IMR-90 (cell line): Measurements from ENCODE around the gene TBC1D4. TPM values are rescaled to one million over a fixed set of nuclear protein-coding genes. Genes with fewer than 3 reads are reported as not detected.

Experiments
- ATAC-seq: fragments of 200-7000 bp; cut with Tn5 transposase; 2 replicates; pipeline ENCODE4 v1.9.1; 2020; ENCODE audit warnings: low read depth, mild to moderate bottlenecking, moderate library complexity
- BruUV-seq: library from RNA; stranded (reverse); fragments of 400-500 nt; replicated peaks from 2 replicates; lab custom pipeline; 2021; lab: Mats Ljungman, UMichigan
- CTCF ChIA-PET: fragments of 300-600 bp; formaldehyde crosslinking; extraction: SDS; loops from one replicate; lab custom pipeline; 2021; ENCODE audit warnings: antibody characterized with exemption; lab: Yijun Ruan, JAX
- POLR2A ChIA-PET: fragments of 300-600 bp; sonication (Branson Sonifier 250); formaldehyde crosslinking; loops from one replicate; lab custom pipeline; 2022; ENCODE audit warnings: antibody characterized with exemption; ENCODE audit not compliant: unreplicated experiment; lab: Charles Lee
- DNase-seq: peaks from one replicate; pipeline ENCODE4 v3.0.0; 2013
- H2AFZ ChIP-seq: replicated peaks from 2 replicates; pipeline ENCODE3; 2013; ENCODE audit warnings: low read length, mild to moderate bottlenecking; ENCODE audit not compliant: poor library complexity
- H2AK5ac ChIP-seq: 2 replicates; pipeline ENCODE4 v1.6.1; 2013; ENCODE audit warnings: low read depth, low read length, inconsistent platforms
- H2AK9ac ChIP-seq: replicated peaks from 2 replicates; pipeline ENCODE3; 2013; ENCODE audit warnings: mild to moderate bottlenecking, low read depth, low read length, moderate library complexity; ENCODE audit not compliant: poor library complexity
- H2BK120ac ChIP-seq: 2 replicates; pipeline ENCODE4 v1.6.1; 2013; ENCODE audit warnings: low read depth, low read length, inconsistent platforms
- H2BK15ac ChIP-seq: 3 replicates; pipeline ENCODE4 v1.6.1; 2013; ENCODE audit warnings: low read depth, low read length, inconsistent platforms
- H2BK20ac ChIP-seq: 2 replicates; pipeline ENCODE4 v1.6.1; 2013; ENCODE audit warnings: low read depth, mild to moderate bottlenecking, inconsistent platforms, low read length, moderate library complexity
- H2BK5ac ChIP-seq: 2 replicates; pipeline ENCODE4 v1.6.1; 2013; ENCODE audit warnings: mild to moderate bottlenecking, low read depth, low read length, inconsistent platforms; ENCODE audit not compliant: poor library complexity, severe bottlenecking
- H3K14ac ChIP-seq: replicated peaks from 2 replicates; pipeline ENCODE4 v1.6.1; 2013; ENCODE audit warnings: low read depth, low read length, inconsistent platforms
- H3K18ac ChIP-seq: 2 replicates; pipeline ENCODE4 v1.6.1; 2013; ENCODE audit warnings: low read depth, low read length, control low read depth
- H3K23ac ChIP-seq: 2 replicates; pipeline ENCODE4 v1.6.1; 2013; ENCODE audit warnings: low read depth, low read length, inconsistent platforms
- H3K27ac ChIP-seq: 2 replicates; pipeline ENCODE4 v1.5.1; 2013; ENCODE audit warnings: mild to moderate bottlenecking, control low read depth, low read length; ENCODE audit not compliant: insufficient read depth
- H3K27me3 ChIP-seq: 2 replicates; pipeline ENCODE4 v1.6.1; 2013; ENCODE audit warnings: low read length; ENCODE audit not compliant: control insufficient read depth, insufficient read depth
- H3K36me3 ChIP-seq: 2 replicates; pipeline ENCODE4 v1.6.1; 2013; ENCODE audit warnings: low read length, mixed read lengths; ENCODE audit not compliant: control insufficient read depth, insufficient read depth
- H3K4ac ChIP-seq: 2 replicates; pipeline ENCODE4 v1.6.1; 2013; ENCODE audit warnings: low read depth, low read length, inconsistent platforms
- H3K4me1 ChIP-seq: 2 replicates; pipeline ENCODE4 v1.6.1; 2013; ENCODE audit warnings: low read length, mixed read lengths; ENCODE audit not compliant: control insufficient read depth, insufficient read depth
- H3K4me2 ChIP-seq: 2 replicates; pipeline ENCODE4 v1.6.1; 2013; ENCODE audit warnings: low read depth, mild to moderate bottlenecking, control low read depth, low read length, moderate library complexity
- H3K4me3 ChIP-seq: 2 replicates; pipeline ENCODE4 v1.5.1; 2013; ENCODE audit warnings: low read depth, mild to moderate bottlenecking, control low read depth, low read length, moderate library complexity; ENCODE audit not compliant: insufficient read depth
- H3K56ac ChIP-seq: 2 replicates; pipeline ENCODE4 v1.6.1; 2013; ENCODE audit warnings: low read length, inconsistent platforms; ENCODE audit not compliant: insufficient read depth; ENCODE audit errors: extremely low read depth
- H3K79me1 ChIP-seq, 2 experiments: 2 replicates each; pipeline ENCODE4 v1.6.1; 2013; ENCODE audit warnings: low read length in 2 of 2, inconsistent platforms in 1 of 2, low read depth in 1 of 2
- H3K9ac ChIP-seq: 2 replicates; pipeline ENCODE4 v1.6.1; 2013; ENCODE audit warnings: low read depth, low read length, control low read depth
- H3K9me1 ChIP-seq: 2 replicates; pipeline ENCODE4 v1.6.1; 2013; ENCODE audit warnings: low read length, inconsistent platforms; ENCODE audit not compliant: insufficient read depth
- H3K9me3 ChIP-seq: 2 replicates; pipeline ENCODE4 v1.6.1; 2013; ENCODE audit warnings: low read length; ENCODE audit not compliant: control insufficient read depth, insufficient read depth
- H4K20me1 ChIP-seq: 2 replicates; pipeline ENCODE4 v1.6.1; 2013; ENCODE audit warnings: low read length, inconsistent platforms; ENCODE audit not compliant: insufficient read depth
- H4K5ac ChIP-seq: 2 replicates; pipeline ENCODE4 v1.6.1; 2013; ENCODE audit warnings: mild to moderate bottlenecking, low read depth, low read length, control low read depth
- H4K8ac ChIP-seq, 2 experiments: 2 replicates each; pipeline ENCODE4 v1.6.1; 2013; ENCODE audit warnings: low read depth in 2 of 2, low read length in 2 of 2, control low read depth in 1 of 2, inconsistent platforms in 1 of 2
- H4K91ac ChIP-seq: 2 replicates; pipeline ENCODE4 v1.6.1; 2013; ENCODE audit warnings: low read depth, low read length, inconsistent platforms; ENCODE audit not compliant: insufficient read depth
- BHLHE40 ChIP-seq: fragments of 150-350 bp; IDR thresholded peaks from 2 replicates; pipeline ENCODE4 v1.6.1; 2016; ENCODE audit warnings: mild to moderate bottlenecking, low read depth, low read length
- FOS ChIP-seq: fragments of 150-350 bp; IDR thresholded peaks from 2 replicates; pipeline ENCODE4 v1.6.1; 2016; ENCODE audit warnings: low read depth, low read length
- MXI1 ChIP-seq: IDR thresholded peaks from 2 replicates; pipeline ENCODE4 v1.6.1; 2012; ENCODE audit warnings: low read depth, mild to moderate bottlenecking, low read length, moderate library complexity, borderline replicate concordance
- NFE2L2 ChIP-seq: fragments of 150-350 bp; IDR thresholded peaks from 2 replicates; pipeline ENCODE4 v1.6.1; 2016; ENCODE audit warnings: low read depth, mild to moderate bottlenecking, low read length
- whole genome bisulfite sequencing, 2 experiments: methylation state at CpG; one replicate each; pipeline versions ENCODE4 v1.1.5 to v1.1.7; 2013; ENCODE audit warnings: missing lambda C conversion rate in 2 of 2; ENCODE audit not compliant: insufficient read length in 1 of 2; ENCODE audit errors: extremely low coverage in 2 of 2; 5-methylcytosine and 5-hydroxymethylcytosine counted together
- dilution Hi-C: fragments of 300-500 bp; cut with HindIII; formaldehyde crosslinking; loops from one replicate; pipeline ENCODE4 v1.14.3; 2018; ENCODE audit warnings: low sequenced_read_pairs; ENCODE audit not compliant: unreplicated experiment
- in situ Hi-C: fragments of 300-500 bp; cut with MboI; formaldehyde crosslinking; loops from 3 replicates; pipeline ENCODE4 v1.14.3; 2019; ENCODE audit warnings: low sequenced_read_pairs, inconsistent platforms, mixed read lengths
- intact Hi-C: fragments of 100-400 bp; cut with micrococcal nuclease; formaldehyde crosslinking; loops from 2 replicates; pipeline ENCODE4 v1.10.0; 2022
- polyA plus RNA-seq, 3 experiments: library from polyadenylated mRNA; depleted of rRNA; stranded (reverse); fragments of >200 nt; gene quantifications; 2 replicates each; pipeline ENCODE4 v1.2.3, GENCODE V29; 2012; ENCODE audit warnings: low replicate concordance in 1 of 3
- total RNA-seq: library from RNA; depleted of rRNA; stranded (reverse); fragments of >200 nt; gene quantifications from 2 replicates; pipeline ENCODE4 v1.2.3, GENCODE V29; 2012
- TF ChIP-seq, protein P1 (sequence below): conservative IDR thresholded peaks from 2 replicates; pipeline ENCODE4 v1.5.1; 2012; ENCODE audit warnings: mild to moderate bottlenecking, low read depth, low read length, improper control_type of control experiment

The TBC1D4 gene
- total and polyA plus RNA-seq, 2 of the 4 experiments (the other 2 are of a cell fraction): 7.5 to 22.8 TPM

DNA sequence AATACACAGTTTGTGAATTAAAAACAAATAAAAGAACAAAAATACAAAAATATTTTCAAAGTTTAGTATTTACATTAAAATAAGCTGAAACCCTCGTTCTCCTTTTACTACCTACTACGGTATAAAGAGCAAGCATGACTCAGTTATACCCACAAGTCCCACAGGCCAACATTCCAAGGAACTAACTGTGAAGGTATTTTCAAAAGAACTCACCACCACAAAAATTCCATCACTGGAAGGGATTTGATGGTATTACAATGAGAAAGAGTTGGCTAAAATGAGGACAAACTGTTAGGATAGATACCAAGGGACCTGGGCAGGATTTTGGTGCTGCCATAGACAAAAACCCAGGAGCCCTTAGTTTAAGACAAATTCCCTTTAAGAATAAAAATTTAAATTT, 122.7 kb downstream of the TBC1D4 start:
- H4K5ac ChIP-seq: no peak overlapping the region
- ATAC-seq (peak; percentile 85), DNase-seq (peak; percentile 94)
- H2BK5ac ChIP-seq: peak overlapping the region; percentile 96
- no peak overlapping the region for H2AK9ac ChIP-seq
- H2AFZ ChIP-seq: no peak overlapping the region
- no peak overlapping the region for H3K56ac ChIP-seq
- peaks cover 11 to 27% of the 10 kb centered on the region in 2 experiments; a peak in 3 of 4 replicates for H3K79me1 ChIP-seq
- TF ChIP-seq, protein P1, sequence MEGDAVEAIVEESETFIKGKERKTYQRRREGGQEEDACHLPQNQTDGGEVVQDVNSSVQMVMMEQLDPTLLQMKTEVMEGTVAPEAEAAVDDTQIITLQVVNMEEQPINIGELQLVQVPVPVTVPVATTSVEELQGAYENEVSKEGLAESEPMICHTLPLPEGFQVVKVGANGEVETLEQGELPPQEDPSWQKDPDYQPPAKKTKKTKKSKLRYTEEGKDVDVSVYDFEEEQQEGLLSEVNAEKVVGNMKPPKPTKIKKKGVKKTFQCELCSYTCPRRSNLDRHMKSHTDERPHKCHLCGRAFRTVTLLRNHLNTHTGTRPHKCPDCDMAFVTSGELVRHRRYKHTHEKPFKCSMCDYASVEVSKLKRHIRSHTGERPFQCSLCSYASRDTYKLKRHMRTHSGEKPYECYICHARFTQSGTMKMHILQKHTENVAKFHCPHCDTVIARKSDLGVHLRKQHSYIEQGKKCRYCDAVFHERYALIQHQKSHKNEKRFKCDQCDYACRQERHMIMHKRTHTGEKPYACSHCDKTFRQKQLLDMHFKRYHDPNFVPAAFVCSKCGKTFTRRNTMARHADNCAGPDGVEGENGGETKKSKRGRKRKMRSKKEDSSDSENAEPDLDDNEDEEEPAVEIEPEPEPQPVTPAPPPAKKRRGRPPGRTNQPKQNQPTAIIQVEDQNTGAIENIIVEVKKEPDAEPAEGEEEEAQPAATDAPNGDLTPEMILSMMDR: no peak
- TF ChIP-seq MXI1 (no peak), NFE2L2 (peak; percentile 50; the same call in 1 of the 2 replicates), BHLHE40 (no peak), FOS (peak; percentile 66)
- no TSS peak for BruUV-seq
- no peak overlapping the region for H2BK20ac ChIP-seq
- no peak overlapping the region for H4K91ac ChIP-seq
- in situ Hi-C loops (no loop called here), intact Hi-C loops (no loop called here), dilution Hi-C loops (no loop called here)
- H2BK15ac ChIP-seq: no peak overlapping the region
- H4K8ac ChIP-seq: no peak overlapping the region; a peak in 1 of 4 replicates
- no peak overlapping the region for H3K4ac ChIP-seq
- ChIA-PET CTCF (interaction anchor here (0.7 kb wide), 1 partner anchor 13 kb away, joined by 3 read pairs; no protein-coding TSS in a partner anchor), POLR2A (no interaction called here)
- H2BK120ac ChIP-seq: 0 out of 2 replicates have a peak overlapping the region, but pooled peaks have one; percentile 71
- H3K18ac ChIP-seq: no peak overlapping the region
- H3K27me3 ChIP-seq: no peaks in the 10 kb centered on the region
- no peak overlapping the region for H3K27ac ChIP-seq
- H4K20me1 ChIP-seq: no peaks in the 10 kb centered on the region
- no peak overlapping the region for H3K23ac ChIP-seq
- H3K9me3 ChIP-seq: no peaks in the 10 kb centered on the region
- no CpG with 5 or more reads among the region's 2 CpGs for WGBS, 2 experiments
- no peak overlapping the region for H3K4me3 ChIP-seq
- H3K9me1 ChIP-seq: peaks cover 8% of the 10 kb centered on the region
- H3K4me2 ChIP-seq: no peak overlapping the region
- no peak overlapping the region for H3K9ac ChIP-seq
- H2AK5ac ChIP-seq: no peak overlapping the region
- no peaks in the 10 kb centered on the region for H3K36me3 ChIP-seq
- no peak overlapping the region for H3K14ac ChIP-seq
- H3K4me1 ChIP-seq: peaks cover 8% of the 10 kb centered on the region; the same call in 1 of the 2 replicates
